Hepatic stellate cell (primary cell): ENCODE results near the gene ZNF385A.
A peak's percentile ranks its signal among the peaks of the same experiment; 100 is the strongest.
"Not testable (repeated sequence)": the region's sequence is repeated elsewhere in the genome, so short reads cannot be mapped to it uniquely, and the experiment has no call there.

Source experiments
- DNase-seq: peaks from one replicate; pipeline ENCODE4 v3.0.0; 2011; ENCODE audit warnings: low spot score

ZNF385A gene

DNA sequence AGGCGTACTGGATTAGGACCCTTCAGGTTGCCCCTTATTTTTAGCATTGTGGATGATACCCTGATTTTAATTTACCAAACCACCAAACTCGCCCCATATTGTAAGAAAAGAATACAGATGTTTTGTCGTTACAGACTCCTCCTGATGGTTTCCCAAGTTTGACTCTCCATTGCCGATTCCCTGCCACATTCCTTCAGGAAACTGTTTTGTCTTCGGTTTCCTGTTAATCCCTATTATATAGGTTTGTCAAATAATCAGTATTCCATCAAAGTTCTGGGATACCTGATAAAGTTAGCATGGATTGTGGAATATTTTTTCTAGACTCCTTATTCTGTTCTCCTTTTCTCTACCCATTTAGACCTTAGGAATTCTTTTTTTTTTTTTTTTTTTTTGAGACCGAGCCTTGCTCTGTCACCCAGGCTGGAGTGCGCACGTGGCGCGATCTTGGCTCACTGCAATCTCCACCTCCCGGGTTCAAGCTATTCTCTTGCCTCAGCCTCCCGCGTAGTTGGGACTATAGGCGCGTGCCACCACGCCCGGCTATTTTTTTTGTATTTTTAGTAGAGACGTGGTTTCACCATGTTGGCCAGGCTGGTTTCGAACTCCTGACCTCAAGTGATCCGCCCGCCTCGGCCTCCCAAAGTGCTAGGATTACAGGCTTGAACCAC lies 59.0 kb downstream of the ZNF385A start:
- DNase-seq: not testable (repeated sequence)

DNA sequence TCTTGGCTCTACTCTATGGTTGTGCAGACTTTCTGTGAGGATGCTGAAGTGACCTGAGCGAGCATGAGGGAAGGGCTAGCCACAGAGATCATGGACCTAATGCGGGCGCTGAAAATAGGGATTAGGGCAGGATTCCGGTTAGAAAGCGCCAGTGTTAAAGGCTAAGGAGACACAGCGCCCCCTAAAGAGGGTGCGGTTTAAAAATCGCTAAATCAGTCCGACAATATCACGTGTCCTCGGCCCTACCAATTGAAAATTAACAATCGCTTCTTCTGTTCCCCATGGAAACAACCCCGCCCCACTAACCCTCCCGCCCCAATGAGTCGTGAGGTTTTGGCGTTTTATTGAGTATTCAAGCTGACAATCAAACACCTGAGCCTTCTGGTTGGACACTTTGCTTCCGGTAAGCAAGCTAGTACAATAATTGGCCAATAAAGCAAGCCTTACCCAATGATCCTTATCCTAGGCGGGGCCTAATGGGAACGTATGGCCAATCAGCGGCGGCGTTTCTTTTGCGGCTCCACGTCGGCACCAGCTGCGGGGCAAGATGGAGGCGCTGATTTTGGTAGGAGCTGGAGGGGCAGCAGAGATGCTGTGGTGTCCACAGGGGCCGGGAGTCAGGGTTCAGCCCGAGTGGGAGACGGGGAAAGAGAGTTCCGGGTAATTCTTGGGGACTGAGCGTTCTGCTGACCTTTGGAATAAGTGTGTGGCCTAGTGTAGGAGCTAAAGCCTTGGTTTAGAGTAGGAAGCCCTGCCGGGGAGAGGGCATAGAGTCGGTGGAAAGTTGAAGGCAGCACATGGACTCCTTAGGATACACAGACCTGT lies 59.7 kb downstream of the ZNF385A start, which contains the start of gene COPZ1:
Gene COPZ1 (plus strand): TSS at position 515 of the 825 bp plus-strand sequence. CDS start 33 bp downstream, at position 548.
- peak; percentile 97 for DNase-seq

DNA sequence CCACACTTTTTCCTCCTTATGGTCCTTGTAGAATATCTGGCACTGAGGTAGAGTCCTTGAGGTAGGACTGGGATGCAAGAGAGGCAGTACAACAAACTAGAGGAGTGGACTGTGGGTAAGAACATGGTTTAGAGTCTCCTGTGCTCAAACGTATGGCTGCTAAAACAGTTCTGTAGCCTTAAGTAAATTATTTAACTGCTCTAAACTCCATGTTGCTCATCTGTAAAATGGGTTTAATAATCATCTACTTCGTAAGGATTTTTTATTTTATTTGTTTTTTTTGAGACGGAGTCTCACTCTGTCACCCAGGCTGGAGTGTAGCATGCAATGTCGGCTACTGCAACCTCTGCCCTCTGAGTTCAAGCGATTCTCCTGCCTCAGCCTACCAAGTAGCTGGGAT lies 63.2 kb downstream of the ZNF385A start:
- DNase-seq: no peak
